ENCODE results near the gene FAM107B.

DNA sequence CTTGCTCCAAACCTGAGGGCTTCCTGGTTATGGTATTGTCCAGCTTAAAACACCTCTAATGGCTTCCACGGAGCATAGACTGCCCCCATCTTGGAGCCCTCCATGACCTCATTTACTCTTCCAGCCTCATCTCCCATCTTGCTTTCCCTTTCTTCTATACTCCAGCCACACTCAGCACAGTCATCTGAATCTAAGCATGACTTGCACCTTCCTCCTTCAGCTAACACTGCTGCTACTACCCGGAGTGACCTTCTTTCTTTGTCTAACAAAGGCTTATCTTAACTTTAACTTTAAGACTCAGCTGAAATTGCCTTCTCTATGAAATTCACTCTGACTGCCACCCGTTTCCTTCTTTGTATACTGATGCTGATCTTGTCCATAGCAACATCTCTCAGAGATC lies 135.1 kb downstream of the FAM107B start:
- TF ChIP-seq, protein P1, sequence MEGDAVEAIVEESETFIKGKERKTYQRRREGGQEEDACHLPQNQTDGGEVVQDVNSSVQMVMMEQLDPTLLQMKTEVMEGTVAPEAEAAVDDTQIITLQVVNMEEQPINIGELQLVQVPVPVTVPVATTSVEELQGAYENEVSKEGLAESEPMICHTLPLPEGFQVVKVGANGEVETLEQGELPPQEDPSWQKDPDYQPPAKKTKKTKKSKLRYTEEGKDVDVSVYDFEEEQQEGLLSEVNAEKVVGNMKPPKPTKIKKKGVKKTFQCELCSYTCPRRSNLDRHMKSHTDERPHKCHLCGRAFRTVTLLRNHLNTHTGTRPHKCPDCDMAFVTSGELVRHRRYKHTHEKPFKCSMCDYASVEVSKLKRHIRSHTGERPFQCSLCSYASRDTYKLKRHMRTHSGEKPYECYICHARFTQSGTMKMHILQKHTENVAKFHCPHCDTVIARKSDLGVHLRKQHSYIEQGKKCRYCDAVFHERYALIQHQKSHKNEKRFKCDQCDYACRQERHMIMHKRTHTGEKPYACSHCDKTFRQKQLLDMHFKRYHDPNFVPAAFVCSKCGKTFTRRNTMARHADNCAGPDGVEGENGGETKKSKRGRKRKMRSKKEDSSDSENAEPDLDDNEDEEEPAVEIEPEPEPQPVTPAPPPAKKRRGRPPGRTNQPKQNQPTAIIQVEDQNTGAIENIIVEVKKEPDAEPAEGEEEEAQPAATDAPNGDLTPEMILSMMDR (IDR thresholded peaks at IDR 0.05) = no peak
- TF ChIP-seq POLR2A (IDR thresholded peaks at IDR 0.05) = no peak
- TF ChIP-seq POLR2AphosphoS5 (IDR thresholded peaks at IDR 0.05) = no peak
- TF ChIP-seq EP300 (IDR thresholded peaks at IDR 0.05) = no peak

Data from gastroesophageal sphincter (tissue), 3 donors.